Body of pancreas (tissue), 4 donors: ENCODE measurements around the gene VGLL2. TPM values are rescaled to one million over a fixed set of nuclear protein-coding genes. Genes with fewer than 3 reads are reported as not detected.

Experiments used
- ATAC-seq: fragments of 150-250 bp; one replicate; pipeline ENCODE4 v1.9.1; 2016
- DNase-seq, 4 donors: peaks; one replicate each; pipeline ENCODE4 v3.0.0-alpha.2; 2019
- H3K27ac ChIP-seq, 4 donors: fragments of 200-600 bp; sonication (generic); 1 replicate in 3 of 4; 2 replicates in 1 of 4; pipeline versions ENCODE4 v1.5.1 to v1.6.1; 2016 to 2019; ENCODE audit warnings: mild to moderate bottlenecking in 1 of 4, mixed read lengths in 1 of 4, moderate library complexity in 1 of 4
- H3K27me3 ChIP-seq, 2 donors: fragments of 200-600 bp; sonication (generic); one replicate each; pipeline ENCODE4 v1.6.0; 2016; ENCODE audit warnings: mild to moderate bottlenecking in 1 of 2
- H3K36me3 ChIP-seq, 2 donors: fragments of 200-600 bp; sonication (generic); replicated peaks in 1 of 2; 2 replicates each; pipeline ENCODE4 v1.5.1; 2016; ENCODE audit warnings: low read depth in 2 of 2; ENCODE audit not compliant: insufficient read depth in 1 of 2
- H3K4me1 ChIP-seq: fragments of 200-600 bp; sonication (generic); one replicate; pipeline ENCODE4 v1.6.0; 2016
- H3K4me3 ChIP-seq, 2 donors: fragments of 200-600 bp; sonication (generic); 1 replicate in 1 of 2; 2 replicates in 1 of 2; pipeline ENCODE4 v1.5.1; 2016 to 2019
- H3K9me3 ChIP-seq, 3 donors: fragments of 200-600 bp; sonication (generic); 1 replicate in 2 of 3; 2 replicates in 1 of 3; pipeline ENCODE4 v1.5.1; 2016
- CTCF ChIP-seq, 7 experiments: fragments of 450-650 bp in 4 of 7; fragments of 200-600 bp in 3 of 7; sonication (generic) in 3 of 7; IDR thresholded peaks; one replicate each; pipeline ENCODE4 v1.5.1; 2016 to 2019; ENCODE audit warnings: antibody characterized with exemption in 7 of 7
- POLR2A ChIP-seq, 3 donors: fragments of 450-650 bp; IDR thresholded peaks; one replicate each; pipeline ENCODE4 v1.6.1; 2016; ENCODE audit warnings: antibody characterized with exemption in 3 of 3, mild to moderate bottlenecking in 2 of 3
- WGBS, 2 donors: methylation state at CpG; one replicate each; pipeline ENCODE4 v1.1.5; 2017; 5-methylcytosine and 5-hydroxymethylcytosine counted together
- intact Hi-C: fragments of 100-400 bp; cut with DNase I; formaldehyde crosslinking; loops from one replicate; pipeline ENCODE4 v1.15.1; 2023
- total RNA-seq, 2 donors: library from RNA; depleted of rRNA; stranded (reverse); fragments of >200 nt; gene quantifications; one replicate each; pipeline ENCODE4 v1.1.0, GENCODE V29; 2016

VGLL2 gene
- total RNA-seq, 2 donors from 2014 or later: 0.99 TPM; not detected in 1

- DNase-seq: no peak
- Histone ChIP-seq H3K27me3 (no peaks in the 10 kb centered on the region), H3K27ac (no peak overlapping the region), H3K36me3 (no peaks in the 10 kb centered on the region), H3K4me3 (no peak overlapping the region), H3K9me3 (no peaks in the 10 kb centered on the region), H3K4me1 (no peaks in the 10 kb centered on the region)
- 59 to 62% methylated on average over 3 of the region's 3 CpGs for WGBS, 2 donors
- ATAC-seq: no peak
- intact Hi-C loops: no loop called here
- TF ChIP-seq CTCF (IDR thresholded peaks at IDR 0.05) (no peak), POLR2A (IDR thresholded peaks at IDR 0.05) (no peak)
Measured at GRCh38 chr6:117290173-117290846, 25.0 kb downstream of the VGLL2 start.

- Histone ChIP-seq H3K27ac (no peak overlapping the region), H3K27me3 (no peaks in the 10 kb centered on the region), H3K4me3 (no peak overlapping the region), H3K4me1 (no peaks in the 10 kb centered on the region), H3K36me3 (no peaks in the 10 kb centered on the region), H3K9me3 (no peaks in the 10 kb centered on the region)
- WGBS, 2 donors: 82 to 86% methylated on average over 3 of the region's 3 CpGs
- ATAC-seq (no peak), DNase-seq (no peak)
- TF ChIP-seq CTCF (IDR thresholded peaks at IDR 0.05) (no peak), POLR2A (IDR thresholded peaks at IDR 0.05) (no peak)
- intact Hi-C loops: no loop called here
Measured at GRCh38 chr6:117298941-117299340, 33.6 kb downstream of the VGLL2 start.

GRCh38 chr6:117303323-117303722 lies 38.0 kb downstream of the VGLL2 start:
- ATAC-seq (no peak), DNase-seq (no peak)
- WGBS, 2 donors: 45 to 63% methylated on average over 3 of the region's 3 CpGs

GRCh38 chr6:117304446-117304845 lies 39.1 kb downstream of the VGLL2 start:
- no peak overlapping the region for H3K27ac ChIP-seq
- no peak for TF ChIP-seq CTCF (IDR thresholded peaks at IDR 0.05)
- TF ChIP-seq POLR2A (IDR thresholded peaks at IDR 0.05): no peak
- WGBS, 2 donors: 74 to 86% methylated on average over 2 of the region's 2 CpGs
- no peaks in the 10 kb centered on the region for H3K27me3 ChIP-seq
- no peaks in the 10 kb centered on the region for H3K4me1 ChIP-seq
- intact Hi-C loops: no loop called here
- no peaks in the 10 kb centered on the region for H3K36me3 ChIP-seq
- DNase-seq (no peak), ATAC-seq (no peak)
- H3K9me3 ChIP-seq: no peaks in the 10 kb centered on the region
- H3K4me3 ChIP-seq: no peak overlapping the region

More at GRCh38 chr6:117303323-117303722, 38.0 kb downstream of the VGLL2 start:
- intact Hi-C loops: no loop called here
- H3K36me3 ChIP-seq: no peaks in the 10 kb centered on the region
- H3K9me3 ChIP-seq: no peaks in the 10 kb centered on the region
- no peaks in the 10 kb centered on the region for H3K4me1 ChIP-seq
- no peak overlapping the region for H3K4me3 ChIP-seq
- no peaks in the 10 kb centered on the region for H3K27me3 ChIP-seq
- H3K27ac ChIP-seq: no peak overlapping the region
- TF ChIP-seq POLR2A (IDR thresholded peaks at IDR 0.05) (no peak), CTCF (IDR thresholded peaks at IDR 0.05) (no peak)

- Histone ChIP-seq H3K4me3 (no peak overlapping the region), H3K4me1 (no peaks in the 10 kb centered on the region), H3K9me3 (no peaks in the 10 kb centered on the region), H3K36me3 (no peaks in the 10 kb centered on the region), H3K27ac (no peak overlapping the region), H3K27me3 (no peaks in the 10 kb centered on the region)
- DNase-seq: peak in 2 of 4 donors; percentile 16 to 31
- ATAC-seq: peak; percentile 38
- intact Hi-C loops: no loop called here
- TF ChIP-seq CTCF (IDR thresholded peaks at IDR 0.05) (no peak), POLR2A (IDR thresholded peaks at IDR 0.05) (no peak)
- WGBS, 2 donors: 28% methylated on average over 3 of the region's 3 CpGs
Measured at GRCh38 chr6:117306227-117306790, 41.0 kb downstream of the VGLL2 start.
